ENCODE results near the gene ARHGEF11. TPM values are rescaled to one million over a fixed set of nuclear protein-coding genes. Genes with fewer than 3 reads are reported as not detected.

The ARHGEF11 gene
- total RNA-seq, 1 donor from 2014 or later: 52.7 TPM

DNA sequence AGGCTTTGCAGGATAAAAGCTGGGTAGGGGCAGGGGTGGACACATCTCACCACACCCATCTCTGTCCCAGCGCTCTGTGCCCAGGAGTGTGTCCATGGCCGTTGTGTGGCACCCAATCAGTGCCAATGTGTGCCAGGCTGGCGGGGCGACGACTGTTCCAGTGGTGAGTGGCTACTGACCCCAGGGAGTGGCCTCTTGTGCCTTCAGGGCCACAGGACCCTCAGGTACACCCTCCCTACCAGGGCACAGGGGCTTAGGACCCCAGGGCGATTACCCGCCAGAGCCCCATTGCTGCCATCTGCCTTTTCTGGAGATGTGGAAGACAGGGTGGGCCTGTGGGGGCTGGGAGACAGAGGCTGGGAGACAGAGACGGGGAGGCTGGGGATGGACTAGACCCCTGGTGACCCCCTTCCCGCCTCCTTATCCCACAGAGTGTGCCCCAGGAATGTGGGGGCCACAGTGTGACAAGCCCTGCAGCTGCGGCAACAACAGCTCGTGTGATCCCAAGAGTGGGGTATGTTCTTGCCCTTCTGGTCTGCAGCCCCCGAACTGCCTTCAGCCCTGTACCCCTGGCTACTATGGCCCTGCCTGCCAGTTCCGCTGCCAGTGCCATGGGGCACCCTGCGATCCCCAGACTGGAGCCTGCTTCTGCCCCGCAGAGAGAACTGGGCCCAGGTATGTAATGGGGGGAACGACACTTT lies 139.2 kb downstream of the ARHGEF11 start:
- no peak overlapping the region for H3K27ac Mint-ChIP-seq (ENCODE audit: unreplicated experiment)
- DNase-seq (ENCODE audit: low read depth, low spot score): no peak
- no peak overlapping the region for H3K4me3 Mint-ChIP-seq
- no peaks in the 10 kb centered on the region for H3K27me3 Mint-ChIP-seq (ENCODE audit: low read depth)
- H3K9me3 Mint-ChIP-seq: no peaks in the 10 kb centered on the region
- H3K36me3 Mint-ChIP-seq (ENCODE audit: low read depth): no peaks in the 10 kb centered on the region
- H3K4me1 Mint-ChIP-seq: peaks cover 4% of the 10 kb centered on the region
- TF ChIP-seq, protein P1, sequence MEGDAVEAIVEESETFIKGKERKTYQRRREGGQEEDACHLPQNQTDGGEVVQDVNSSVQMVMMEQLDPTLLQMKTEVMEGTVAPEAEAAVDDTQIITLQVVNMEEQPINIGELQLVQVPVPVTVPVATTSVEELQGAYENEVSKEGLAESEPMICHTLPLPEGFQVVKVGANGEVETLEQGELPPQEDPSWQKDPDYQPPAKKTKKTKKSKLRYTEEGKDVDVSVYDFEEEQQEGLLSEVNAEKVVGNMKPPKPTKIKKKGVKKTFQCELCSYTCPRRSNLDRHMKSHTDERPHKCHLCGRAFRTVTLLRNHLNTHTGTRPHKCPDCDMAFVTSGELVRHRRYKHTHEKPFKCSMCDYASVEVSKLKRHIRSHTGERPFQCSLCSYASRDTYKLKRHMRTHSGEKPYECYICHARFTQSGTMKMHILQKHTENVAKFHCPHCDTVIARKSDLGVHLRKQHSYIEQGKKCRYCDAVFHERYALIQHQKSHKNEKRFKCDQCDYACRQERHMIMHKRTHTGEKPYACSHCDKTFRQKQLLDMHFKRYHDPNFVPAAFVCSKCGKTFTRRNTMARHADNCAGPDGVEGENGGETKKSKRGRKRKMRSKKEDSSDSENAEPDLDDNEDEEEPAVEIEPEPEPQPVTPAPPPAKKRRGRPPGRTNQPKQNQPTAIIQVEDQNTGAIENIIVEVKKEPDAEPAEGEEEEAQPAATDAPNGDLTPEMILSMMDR (conservative IDR thresholded peaks at IDR 0.05): no peak

DNA sequence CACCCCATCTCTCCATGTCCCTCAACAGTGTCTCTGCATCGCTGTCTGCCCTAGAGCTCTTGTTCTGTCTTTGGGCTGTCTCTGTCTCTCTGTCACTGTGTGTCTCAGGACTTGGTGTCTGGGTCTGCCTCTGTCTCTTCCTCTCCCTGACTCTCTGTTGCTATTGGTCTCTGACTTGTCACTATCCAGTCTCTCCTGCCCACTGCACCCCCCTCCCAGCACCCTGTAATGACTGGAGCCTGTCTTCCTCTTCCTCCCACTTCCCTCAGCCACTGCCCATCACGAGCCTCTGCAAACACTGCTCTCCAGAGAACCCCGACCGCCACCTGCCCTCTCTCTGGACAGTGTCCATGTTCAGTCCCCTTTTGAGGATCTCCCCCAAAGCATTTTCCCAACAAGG lies 139.9 kb downstream of the ARHGEF11 start:
- Mint-ChIP-seq H3K27ac (ENCODE audit: unreplicated experiment) (no peak overlapping the region), H3K9me3 (no peaks in the 10 kb centered on the region), H3K4me1 (peaks cover 4% of the 10 kb centered on the region), H3K4me3 (no peak overlapping the region), H3K36me3 (ENCODE audit: low read depth) (no peaks in the 10 kb centered on the region), H3K27me3 (ENCODE audit: low read depth) (no peaks in the 10 kb centered on the region)
- TF ChIP-seq, protein P1 (conservative IDR thresholded peaks at IDR 0.05): no peak
- DNase-seq (ENCODE audit: low read depth, low spot score): no peak

DNA sequence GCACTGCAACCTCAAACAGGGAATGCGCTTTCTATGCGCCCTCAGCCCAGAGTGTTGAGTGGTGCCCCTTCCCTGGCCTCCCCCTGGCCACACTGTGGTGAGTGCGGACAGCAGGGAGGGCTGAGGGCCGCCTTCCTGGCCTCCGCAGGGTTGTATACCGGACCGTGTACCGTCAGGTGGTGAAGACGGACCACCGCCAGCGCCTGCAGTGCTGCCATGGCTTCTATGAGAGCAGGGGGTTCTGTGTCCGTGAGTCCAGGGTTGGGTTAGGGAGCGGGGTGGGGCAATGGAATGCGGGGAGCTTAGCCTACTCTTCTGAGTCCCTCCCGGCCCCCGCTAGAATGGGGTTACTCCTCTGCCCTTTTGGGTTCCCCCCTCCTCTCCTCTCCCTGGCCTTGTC lies 140.4 kb downstream of the ARHGEF11 start:
- peaks cover 4% of the 10 kb centered on the region for H3K4me1 Mint-ChIP-seq
- no peaks in the 10 kb centered on the region for H3K36me3 Mint-ChIP-seq (ENCODE audit: low read depth)
- no peak overlapping the region for H3K4me3 Mint-ChIP-seq
- H3K27me3 Mint-ChIP-seq (ENCODE audit: low read depth): no peaks in the 10 kb centered on the region
- no peak for DNase-seq (ENCODE audit: low read depth, low spot score)
- no peaks in the 10 kb centered on the region for H3K9me3 Mint-ChIP-seq
- no peak overlapping the region for H3K27ac Mint-ChIP-seq (ENCODE audit: unreplicated experiment)
- TF ChIP-seq, protein P1 (conservative IDR thresholded peaks at IDR 0.05): no peak

DNA sequence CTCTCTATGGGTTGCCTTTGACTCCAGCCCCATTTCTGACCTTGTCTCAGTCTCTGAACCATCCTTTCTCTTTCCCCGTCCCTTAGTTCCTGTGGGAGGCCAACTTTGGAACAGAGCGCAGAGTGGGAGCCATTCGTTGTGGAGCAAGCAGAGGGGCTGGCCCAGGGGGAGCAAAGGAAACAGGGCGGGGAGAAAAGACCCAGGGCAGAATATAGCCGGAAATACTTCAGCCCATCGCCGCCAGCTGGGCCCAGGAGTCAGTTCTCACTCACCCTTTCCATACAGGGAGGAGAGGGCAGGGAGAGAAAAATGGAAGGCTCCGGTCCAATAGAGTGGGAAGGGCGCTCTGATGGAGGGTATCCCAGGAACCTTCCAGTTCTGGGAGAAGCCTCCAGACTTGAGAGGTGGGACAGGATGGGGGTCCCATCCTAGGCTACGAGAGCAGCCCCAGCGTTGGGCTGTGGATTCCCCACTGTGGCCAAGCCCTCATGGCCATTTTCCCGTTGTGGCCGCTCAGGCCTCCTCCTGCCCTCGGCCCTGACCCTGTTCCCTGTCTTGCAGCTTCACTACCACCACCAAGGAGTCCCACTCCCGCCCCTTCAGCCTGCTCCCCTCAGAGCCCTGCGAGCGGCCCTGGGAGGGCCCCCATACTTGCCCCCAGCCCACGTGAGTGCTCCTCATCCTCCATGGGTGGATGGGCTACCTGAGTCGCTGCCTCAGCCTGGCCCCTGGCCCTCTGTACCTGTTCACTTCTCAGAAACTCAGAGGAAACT lies 141.2 kb downstream of the ARHGEF11 start:
- H3K27ac Mint-ChIP-seq (ENCODE audit: unreplicated experiment): no peak overlapping the region
- TF ChIP-seq, protein P1 (conservative IDR thresholded peaks at IDR 0.05): no peak
- peaks cover 4% of the 10 kb centered on the region for H3K4me1 Mint-ChIP-seq
- no peaks in the 10 kb centered on the region for H3K9me3 Mint-ChIP-seq
- H3K4me3 Mint-ChIP-seq: no peak overlapping the region
- H3K27me3 Mint-ChIP-seq (ENCODE audit: low read depth): no peaks in the 10 kb centered on the region
- DNase-seq (ENCODE audit: low read depth, low spot score): no peak
- H3K36me3 Mint-ChIP-seq (ENCODE audit: low read depth): no peaks in the 10 kb centered on the region

DNA sequence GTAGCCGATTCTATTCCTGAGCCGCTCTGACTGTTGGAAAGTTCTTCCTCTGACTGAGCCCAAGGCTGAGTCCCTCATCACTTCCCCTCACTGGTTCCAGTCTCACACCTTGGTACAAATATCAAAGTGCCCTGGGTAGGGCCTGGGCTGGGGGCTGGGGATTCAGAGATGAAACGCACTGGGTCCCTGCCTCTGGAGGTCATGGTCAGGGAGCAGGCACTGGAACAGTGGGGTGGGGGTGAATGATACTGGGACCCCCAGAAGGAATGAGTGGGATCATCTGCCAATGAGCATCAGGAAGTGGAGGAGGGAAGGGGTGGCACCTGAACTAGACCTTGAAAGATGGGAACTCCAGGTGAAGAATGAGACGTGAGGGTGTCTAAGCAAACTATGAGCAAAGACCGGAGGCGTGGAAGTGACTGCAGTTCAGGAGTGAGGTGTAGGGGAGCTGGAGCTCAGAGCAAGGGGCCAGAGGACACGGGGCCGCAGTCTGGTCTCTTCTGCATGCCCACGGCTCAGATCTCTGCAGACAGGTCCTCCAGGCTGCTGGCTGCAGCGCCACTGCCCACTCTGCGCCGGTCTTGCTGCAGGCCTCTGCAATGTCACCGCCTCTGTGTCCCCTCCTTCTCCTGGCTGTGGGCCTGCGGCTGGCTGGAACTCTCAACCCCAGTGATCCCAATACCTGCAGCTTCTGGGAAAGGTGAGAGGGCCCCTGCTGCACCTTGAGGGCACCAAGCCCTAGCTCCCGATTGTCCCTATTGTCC lies 142.0 kb downstream of the ARHGEF11 start:
- peaks cover 8% of the 10 kb centered on the region for H3K4me1 Mint-ChIP-seq
- peaks cover 2% of the 10 kb centered on the region for H3K27me3 Mint-ChIP-seq (ENCODE audit: low read depth)
- TF ChIP-seq, protein P1 (conservative IDR thresholded peaks at IDR 0.05): no peak
- H3K27ac Mint-ChIP-seq (ENCODE audit: unreplicated experiment): no peak overlapping the region
- H3K36me3 Mint-ChIP-seq (ENCODE audit: low read depth): no peaks in the 10 kb centered on the region
- H3K4me3 Mint-ChIP-seq: no peak overlapping the region
- H3K9me3 Mint-ChIP-seq: no peaks in the 10 kb centered on the region
- no peak for DNase-seq (ENCODE audit: low read depth, low spot score)
